PC-3 (cell line): ENCODE results near the gene PLCB2.

Source experiments
- EZH2 ChIP-seq: fragments of 300-600 bp; sonication (generic); IDR thresholded peaks from one replicate; pipeline ENCODE4 v1.6.1; 2017; ENCODE audit warnings: antibody characterized with exemption, mild to moderate bottlenecking, low read length; ENCODE audit not compliant: unreplicated experiment
- TF ChIP-seq, protein P1 (sequence below): fragments of 300-600 bp; sonication (generic); conservative IDR thresholded peaks from 2 replicates; pipeline ENCODE4 v1.5.1; 2017; ENCODE audit warnings: antibody characterized with exemption, low read depth, mild to moderate bottlenecking, low read length

DNA sequence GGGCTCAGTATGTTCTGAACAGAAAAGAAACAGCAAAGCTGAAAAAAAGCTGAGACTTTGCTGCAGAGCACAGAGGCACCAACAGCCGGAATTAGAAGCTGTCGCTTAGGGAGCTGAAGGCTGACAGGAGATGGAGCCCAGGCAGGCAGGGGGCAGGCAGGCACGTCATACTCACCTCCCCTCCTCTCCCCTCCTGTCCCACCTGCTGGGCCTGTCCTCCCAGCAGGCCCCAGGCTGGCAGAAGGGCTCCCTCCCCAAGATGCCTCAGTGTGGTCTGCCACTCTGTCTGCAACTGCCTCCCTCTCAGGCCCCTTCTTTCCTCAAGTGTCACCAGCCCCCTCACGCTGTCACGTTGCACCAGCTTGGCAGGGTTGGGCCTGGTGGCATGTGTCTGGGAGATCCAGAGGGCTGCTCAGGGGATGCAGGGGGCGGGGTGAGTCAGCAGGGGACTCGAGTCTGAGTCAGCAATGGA, 21.6 kb downstream of the PLCB2 start:
- TF ChIP-seq, protein P1, sequence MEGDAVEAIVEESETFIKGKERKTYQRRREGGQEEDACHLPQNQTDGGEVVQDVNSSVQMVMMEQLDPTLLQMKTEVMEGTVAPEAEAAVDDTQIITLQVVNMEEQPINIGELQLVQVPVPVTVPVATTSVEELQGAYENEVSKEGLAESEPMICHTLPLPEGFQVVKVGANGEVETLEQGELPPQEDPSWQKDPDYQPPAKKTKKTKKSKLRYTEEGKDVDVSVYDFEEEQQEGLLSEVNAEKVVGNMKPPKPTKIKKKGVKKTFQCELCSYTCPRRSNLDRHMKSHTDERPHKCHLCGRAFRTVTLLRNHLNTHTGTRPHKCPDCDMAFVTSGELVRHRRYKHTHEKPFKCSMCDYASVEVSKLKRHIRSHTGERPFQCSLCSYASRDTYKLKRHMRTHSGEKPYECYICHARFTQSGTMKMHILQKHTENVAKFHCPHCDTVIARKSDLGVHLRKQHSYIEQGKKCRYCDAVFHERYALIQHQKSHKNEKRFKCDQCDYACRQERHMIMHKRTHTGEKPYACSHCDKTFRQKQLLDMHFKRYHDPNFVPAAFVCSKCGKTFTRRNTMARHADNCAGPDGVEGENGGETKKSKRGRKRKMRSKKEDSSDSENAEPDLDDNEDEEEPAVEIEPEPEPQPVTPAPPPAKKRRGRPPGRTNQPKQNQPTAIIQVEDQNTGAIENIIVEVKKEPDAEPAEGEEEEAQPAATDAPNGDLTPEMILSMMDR, result no peak
- TF ChIP-seq EZH2, result no peak
